ENCODE results near the gene RHOC.
"Not testable (repeated sequence)": the region's sequence is repeated elsewhere in the genome, so short reads cannot be mapped to it uniquely, and the experiment has no call there.

Gene RHOC

GRCh38 chr1:112706505-112707220 is at the start of gene RHOC:
Gene RHOC (minus strand): TSS chr1:112707127. CDS start chr1:112703799, 3,328 bp downstream.
- DNase-seq (ENCODE audit: low read depth in 2 of 2) = no peak

- DNase-seq (ENCODE audit: low read depth in 2 of 2) = no peak
These were observed 47.2 kb upstream of the RHOC start for GRCh38 chr1:112754116-112754628.

- no peak for DNase-seq (ENCODE audit: low read depth in 2 of 2)
These were observed 41.5 kb upstream of the RHOC start for GRCh38 chr1:112748396-112748795.

GRCh38 chr1:112744009-112744578 is 37.2 kb upstream of the RHOC start:
- no peak for DNase-seq (ENCODE audit: low read depth in 2 of 2)

- DNase-seq (ENCODE audit: low read depth in 2 of 2) = no peak
These were observed 36.5 kb upstream of the RHOC start for GRCh38 chr1:112743174-112744008.

GRCh38 chr1:112737573-112737972 is 30.6 kb upstream of the RHOC start:
- DNase-seq (ENCODE audit: low read depth in 2 of 2) = no peak

GRCh38 chr1:112735752-112736151 is 28.8 kb upstream of the RHOC start:
- DNase-seq (ENCODE audit: low read depth in 2 of 2) = no peak

GRCh38 chr1:112731451-112731850 is 24.5 kb upstream of the RHOC start:
- DNase-seq (ENCODE audit: low read depth in 2 of 2) = no peak

GRCh38 chr1:112729909-112730308 is 23.0 kb upstream of the RHOC start:
- no peak for DNase-seq (ENCODE audit: low read depth in 2 of 2)

GRCh38 chr1:112729011-112729410 is 22.1 kb upstream of the RHOC start:
- DNase-seq (ENCODE audit: low read depth in 2 of 2) = not testable (repeated sequence)

- DNase-seq (ENCODE audit: low read depth in 2 of 2) = not testable (repeated sequence)
These were observed 21.5 kb upstream of the RHOC start for GRCh38 chr1:112728306-112728971.

- DNase-seq (ENCODE audit: low read depth in 2 of 2) = no peak
These were observed 20.8 kb upstream of the RHOC start for GRCh38 chr1:112727716-112728115.

- not testable (repeated sequence) for DNase-seq (ENCODE audit: low read depth in 2 of 2)
These were observed 17.3 kb upstream of the RHOC start for GRCh38 chr1:112724240-112724639.

- DNase-seq (ENCODE audit: low read depth in 2 of 2) = no peak
These were observed 16.5 kb upstream of the RHOC start for GRCh38 chr1:112723511-112723839.

GRCh38 chr1:112722601-112723510 is 15.9 kb upstream of the RHOC start:
- no peak for DNase-seq (ENCODE audit: low read depth in 2 of 2)

- no peak for DNase-seq (ENCODE audit: low read depth in 2 of 2)
These were observed 15.1 kb upstream of the RHOC start for GRCh38 chr1:112721966-112722524.

GRCh38 chr1:112721294-112721693 is 14.4 kb upstream of the RHOC start:
- not testable (repeated sequence) for DNase-seq (ENCODE audit: low read depth in 2 of 2)

- DNase-seq (ENCODE audit: low read depth in 2 of 2) = no peak
These were observed 13.9 kb upstream of the RHOC start for GRCh38 chr1:112720800-112721199.

- no peak for DNase-seq (ENCODE audit: low read depth in 2 of 2)
These were observed 12.8 kb upstream of the RHOC start for GRCh38 chr1:112719706-112720105.

- DNase-seq (ENCODE audit: low read depth in 2 of 2) = peak; percentile 44 to 61
These were observed 11.9 kb upstream of the RHOC start for GRCh38 chr1:112718691-112719418.
